HFFc6 (cell line): ENCODE measurements around the gene CLEC20A. TPM values are rescaled to one million over a fixed set of nuclear protein-coding genes. Genes with fewer than 3 reads are reported as not detected.

Source experiments
- DNase-seq: peaks from one replicate; pipeline ENCODE4 v3.0.0-alpha.2; 2018
- H3K27ac Mint-ChIP-seq: 2 replicates; pipeline ENCODE4 v1.8.0; 2020; ENCODE audit warnings: mild to moderate bottlenecking, mixed read lengths
- H3K27me3 Mint-ChIP-seq: 2 replicates; pipeline ENCODE4 v1.8.0; 2021; ENCODE audit warnings: mild to moderate bottlenecking, moderate library complexity, mixed read lengths; ENCODE audit not compliant: insufficient read depth
- H3K36me3 Mint-ChIP-seq: 2 replicates; pipeline ENCODE4 v1.8.0; 2021; ENCODE audit warnings: low read depth, mixed read lengths
- H3K4me1 Mint-ChIP-seq: 2 replicates; pipeline ENCODE4 v1.8.0; 2020; ENCODE audit warnings: low read depth, mixed read lengths
- H3K4me3 Mint-ChIP-seq: 2 replicates; pipeline ENCODE4 v1.8.0; 2020; ENCODE audit warnings: mild to moderate bottlenecking, moderate library complexity, mixed read lengths
- H3K9me3 Mint-ChIP-seq: 2 replicates; pipeline ENCODE4 v1.8.0; 2020; ENCODE audit warnings: mild to moderate bottlenecking, mixed read lengths
- CTCF ChIP-seq: fragments of 200-600 bp; sonication (generic); IDR thresholded peaks from 2 replicates; pipeline ENCODE4 v1.5.0; 2021; ENCODE audit warnings: antibody characterized with exemption, mild to moderate bottlenecking
- total RNA-seq, 6 experiments: library from RNA; stranded (reverse); fragmentation: NEBNext Ultra II Directional; extraction: Animal tissue kit (Norgen Biotek cat#: 25700); gene quantifications; 2 replicates in 1 of 6; 3 replicates in 5 of 6; pipeline ENCODE4 v1.2.3, GENCODE V29; 2021

CLEC20A gene
- total RNA-seq, 6 experiments from 2014 or later, result not detected

GRCh38 chr1:178494569-178494971 lies 2.2 kb downstream of the CLEC20A start:
- no peaks in the 10 kb centered on the region for H3K9me3 Mint-ChIP-seq
- H3K27me3 Mint-ChIP-seq, result peaks cover 3% of the 10 kb centered on the region
- no peak for DNase-seq
- no peak overlapping the region for H3K27ac Mint-ChIP-seq
- no peaks in the 10 kb centered on the region for H3K4me1 Mint-ChIP-seq
- no peaks in the 10 kb centered on the region for H3K36me3 Mint-ChIP-seq
- no peak overlapping the region for H3K4me3 Mint-ChIP-seq
- TF ChIP-seq CTCF, result no peak

- no peak for TF ChIP-seq CTCF
- Mint-ChIP-seq H3K4me3 (no peak overlapping the region), H3K4me1 (no peaks in the 10 kb centered on the region), H3K27me3 (peaks cover 3% of the 10 kb centered on the region), H3K9me3 (no peaks in the 10 kb centered on the region), H3K27ac (no peak overlapping the region), H3K36me3 (no peaks in the 10 kb centered on the region)
- DNase-seq, result no peak
Measured at GRCh38 chr1:178493301-178493741, 3.4 kb downstream of the CLEC20A start.

GRCh38 chr1:178492341-178492740 lies 4.4 kb downstream of the CLEC20A start:
- H3K27me3 Mint-ChIP-seq, result peaks cover 4% of the 10 kb centered on the region
- no peaks in the 10 kb centered on the region for H3K4me1 Mint-ChIP-seq
- no peak overlapping the region for H3K27ac Mint-ChIP-seq
- no peak for DNase-seq
- peak; percentile 43; the same call in 1 of the 2 replicates for TF ChIP-seq CTCF
- no peaks in the 10 kb centered on the region for H3K9me3 Mint-ChIP-seq
- no peaks in the 10 kb centered on the region for H3K36me3 Mint-ChIP-seq
- no peak overlapping the region for H3K4me3 Mint-ChIP-seq

- Mint-ChIP-seq H3K36me3 (no peaks in the 10 kb centered on the region), H3K27ac (no peak overlapping the region), H3K4me1 (no peaks in the 10 kb centered on the region), H3K27me3 (peaks cover 7% of the 10 kb centered on the region), H3K9me3 (no peaks in the 10 kb centered on the region), H3K4me3 (no peak overlapping the region)
- no peak for DNase-seq
- no peak for TF ChIP-seq CTCF
Measured at GRCh38 chr1:178491721-178492120, 5.0 kb downstream of the CLEC20A start.

GRCh38 chr1:178490967-178491366 lies 5.8 kb downstream of the CLEC20A start:
- DNase-seq, result no peak
- TF ChIP-seq CTCF, result no peak
- H3K27me3 Mint-ChIP-seq, result peaks cover 7% of the 10 kb centered on the region
- no peaks in the 10 kb centered on the region for H3K4me1 Mint-ChIP-seq
- H3K27ac Mint-ChIP-seq, result no peak overlapping the region
- no peak overlapping the region for H3K4me3 Mint-ChIP-seq
- H3K36me3 Mint-ChIP-seq, result no peaks in the 10 kb centered on the region
- no peaks in the 10 kb centered on the region for H3K9me3 Mint-ChIP-seq

GRCh38 chr1:178490136-178490535 lies 6.6 kb downstream of the CLEC20A start:
- no peaks in the 10 kb centered on the region for H3K36me3 Mint-ChIP-seq
- no peak for DNase-seq
- H3K27ac Mint-ChIP-seq, result no peak overlapping the region
- H3K4me3 Mint-ChIP-seq, result no peak overlapping the region
- H3K9me3 Mint-ChIP-seq, result no peaks in the 10 kb centered on the region
- peaks cover 6% of the 10 kb centered on the region; the same call in 1 of the 2 replicates for H3K4me1 Mint-ChIP-seq
- TF ChIP-seq CTCF, result no peak
- peaks cover 7% of the 10 kb centered on the region for H3K27me3 Mint-ChIP-seq
